ENCODE results near the gene VKORC1L1.
"Not testable (repeated sequence)": the region's sequence is repeated elsewhere in the genome, so short reads cannot be mapped to it uniquely, and the experiment has no call there.

DNA sequence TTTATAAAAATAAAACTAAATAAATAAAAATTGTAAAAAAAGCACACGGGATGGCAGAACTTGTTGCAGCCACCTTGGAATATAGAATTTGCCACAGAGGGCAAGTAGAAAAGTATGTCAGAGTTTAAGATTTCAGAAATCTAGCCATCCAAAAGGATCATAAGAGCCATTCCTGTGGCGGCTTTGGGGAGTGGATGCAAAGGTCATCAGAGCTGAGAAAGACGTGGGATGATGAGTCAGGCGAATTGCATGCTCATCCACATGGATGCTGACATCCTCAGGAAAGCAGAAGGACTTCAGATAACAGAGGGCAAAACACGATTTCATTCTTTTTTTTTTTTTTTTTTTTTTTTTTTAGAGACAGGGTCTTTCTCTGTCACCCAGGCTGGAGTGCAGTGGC is 3.6 kb upstream of the VKORC1L1 start:
- TF ChIP-seq, protein P1, sequence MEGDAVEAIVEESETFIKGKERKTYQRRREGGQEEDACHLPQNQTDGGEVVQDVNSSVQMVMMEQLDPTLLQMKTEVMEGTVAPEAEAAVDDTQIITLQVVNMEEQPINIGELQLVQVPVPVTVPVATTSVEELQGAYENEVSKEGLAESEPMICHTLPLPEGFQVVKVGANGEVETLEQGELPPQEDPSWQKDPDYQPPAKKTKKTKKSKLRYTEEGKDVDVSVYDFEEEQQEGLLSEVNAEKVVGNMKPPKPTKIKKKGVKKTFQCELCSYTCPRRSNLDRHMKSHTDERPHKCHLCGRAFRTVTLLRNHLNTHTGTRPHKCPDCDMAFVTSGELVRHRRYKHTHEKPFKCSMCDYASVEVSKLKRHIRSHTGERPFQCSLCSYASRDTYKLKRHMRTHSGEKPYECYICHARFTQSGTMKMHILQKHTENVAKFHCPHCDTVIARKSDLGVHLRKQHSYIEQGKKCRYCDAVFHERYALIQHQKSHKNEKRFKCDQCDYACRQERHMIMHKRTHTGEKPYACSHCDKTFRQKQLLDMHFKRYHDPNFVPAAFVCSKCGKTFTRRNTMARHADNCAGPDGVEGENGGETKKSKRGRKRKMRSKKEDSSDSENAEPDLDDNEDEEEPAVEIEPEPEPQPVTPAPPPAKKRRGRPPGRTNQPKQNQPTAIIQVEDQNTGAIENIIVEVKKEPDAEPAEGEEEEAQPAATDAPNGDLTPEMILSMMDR (IDR thresholded peaks at IDR 0.05), result not testable (repeated sequence)
- TF ChIP-seq POLR2A (IDR thresholded peaks at IDR 0.05), result not testable (repeated sequence)

All from adrenal gland (tissue), 5 donors.